HepG2 (cell line): ENCODE data around the gene WDR35. TPM values are rescaled to one million over a fixed set of nuclear protein-coding genes. Genes with fewer than 3 reads are reported as not detected.

ENCODE experiments used
- CEBPG ChIP-seq: IDR thresholded peaks from 2 replicates; pipeline ENCODE4 v1.6.1; 2016
- DMAP1 ChIP-seq: IDR thresholded peaks from 2 replicates; pipeline ENCODE4 v1.6.1; 2016
- FOXP1 ChIP-seq, 2 experiments: fragments of 450-650 bp in 1 of 2; IDR thresholded peaks; 2 replicates each; pipeline ENCODE4 v1.6.1; 2017 to 2018; ENCODE audit warnings: antibody characterized with exemption in 1 of 2
- MIER3 ChIP-seq: IDR thresholded peaks from 2 replicates; pipeline ENCODE4 v1.6.1; 2016; ENCODE audit warnings: missing compliant biosample characterization, borderline replicate concordance
- NR2F6 ChIP-seq, 2 experiments: IDR thresholded peaks; 2 replicates each; pipeline ENCODE4 v1.6.1; 2016; ENCODE audit warnings: antibody characterized with exemption in 1 of 2, mild to moderate bottlenecking in 1 of 2
- SALL2 ChIP-seq: sonication (generic); formaldehyde crosslinking; IDR thresholded peaks from 2 replicates; pipeline ENCODE4 v1.8.1; 2023; ENCODE audit warnings: mild to moderate bottlenecking, missing genetic modification reagents, inconsistent platforms
- SOX13 ChIP-seq, 3 experiments: fragments of 450-650 bp in 1 of 3; sonication (generic) in 1 of 3; formaldehyde crosslinking in 1 of 3; IDR thresholded peaks in 2 of 3; conservative IDR thresholded peaks in 1 of 3; 2 replicates each; pipeline versions ENCODE4 v1.5.0 to v1.6.1; 2016 to 2020; ENCODE audit warnings: antibody characterized with exemption in 1 of 3, mild to moderate bottlenecking in 1 of 3, missing compliant biosample characterization in 1 of 3, missing genetic modification reagents in 1 of 3, moderate library complexity in 1 of 3
- SRY ChIP-seq: sonication (generic); formaldehyde crosslinking; IDR thresholded peaks from 2 replicates; pipeline ENCODE4 v1.8.0; 2022; ENCODE audit warnings: mild to moderate bottlenecking, missing genetic modification reagents
- TCF7 ChIP-seq: sonication (generic); IDR thresholded peaks from 2 replicates; pipeline ENCODE4 v1.6.1; 2016; ENCODE audit warnings: antibody characterized with exemption, low read depth
- THAP11 ChIP-seq: IDR thresholded peaks from 2 replicates; pipeline ENCODE4 v1.6.1; 2016; ENCODE audit warnings: missing biosample characterization, missing genetic modification reagents
- ZBTB20 ChIP-seq: sonication (generic); formaldehyde crosslinking; IDR thresholded peaks from 2 replicates; pipeline ENCODE4 v1.8.1; 2023; ENCODE audit warnings: missing genetic modification reagents, low read depth, mild to moderate bottlenecking, borderline replicate concordance
- ZNF260 ChIP-seq: sonication (generic); formaldehyde crosslinking; IDR thresholded peaks from 2 replicates; pipeline ENCODE4 v1.4.0; 2020; ENCODE audit warnings: missing genetic modification reagents, low read depth, mild to moderate bottlenecking, borderline replicate concordance
- ZNF331 ChIP-seq: sonication (generic); formaldehyde crosslinking; IDR thresholded peaks from 2 replicates; pipeline ENCODE4 v1.4.0; 2020; ENCODE audit warnings: missing genetic modification reagents
- ZNF335 ChIP-seq: sonication (generic); formaldehyde crosslinking; IDR thresholded peaks from 2 replicates; pipeline ENCODE4 v1.4.0; 2020; ENCODE audit warnings: missing genetic modification reagents
- ZNF792 ChIP-seq: IDR thresholded peaks from 2 replicates; pipeline ENCODE4 v1.6.1; 2016
- ZSCAN30 ChIP-seq: sonication (generic); formaldehyde crosslinking; IDR thresholded peaks from 2 replicates; pipeline ENCODE4 v1.5.0; 2020; ENCODE audit warnings: mild to moderate bottlenecking, missing genetic modification reagents
- ZSCAN31 ChIP-seq: sonication (generic); formaldehyde crosslinking; IDR thresholded peaks from 2 replicates; pipeline ENCODE4 v1.5.0; 2020; ENCODE audit warnings: low read depth, mild to moderate bottlenecking, missing genetic modification reagents
- polyA plus RNA-seq, 8 experiments: library from polyadenylated mRNA; depleted of rRNA in 3 of 8; stranded (reverse) in 7 of 8; unstranded in 1 of 8; fragments of >200 nt; fragmentation: Illumina TruSeq in 4 of 8; extraction: Trizol in 4 of 8; gene quantifications; 2 replicates each; pipeline versions ENCODE4 v1.2.1 to v1.2.3, GENCODE V29; 2011 to 2016; ENCODE audit warnings: low read depth in 4 of 8, missing spikeins in 1 of 8, mixed read lengths in 1 of 8; ENCODE audit not compliant: insufficient read depth in 1 of 8
- total RNA-seq, 5 experiments: library from RNA; depleted of rRNA; stranded (reverse); fragments of >200 nt; fragmentation: Illumina TruSeq; extraction: Trizol; gene quantifications; 2 replicates each; pipeline ENCODE4 v1.2.3, GENCODE V29; 2016; ENCODE audit warnings: low read depth in 1 of 5
- TF ChIP-seq, protein P1 (sequence below): fragments of 450-650 bp; IDR thresholded peaks from 2 replicates; pipeline ENCODE4 v1.6.1; 2017; ENCODE audit warnings: mild to moderate bottlenecking
- TF ChIP-seq, protein P2 (sequence below): sonication (generic); formaldehyde crosslinking; conservative IDR thresholded peaks from 2 replicates; pipeline ENCODE4 v1.8.1; 2023; ENCODE audit warnings: missing genetic modification reagents
- TF ChIP-seq, protein P3 (sequence below): IDR thresholded peaks from 2 replicates; pipeline ENCODE4 v1.4.0; 2020; ENCODE audit warnings: mild to moderate bottlenecking, missing genetic modification reagents

The WDR35 gene
- total and polyA plus RNA-seq, 2 of the 13 experiments (the other 11 are each of a cell fraction or from before 2014, with no cell fraction given), result 11.1 to 19.6 TPM

DNA sequence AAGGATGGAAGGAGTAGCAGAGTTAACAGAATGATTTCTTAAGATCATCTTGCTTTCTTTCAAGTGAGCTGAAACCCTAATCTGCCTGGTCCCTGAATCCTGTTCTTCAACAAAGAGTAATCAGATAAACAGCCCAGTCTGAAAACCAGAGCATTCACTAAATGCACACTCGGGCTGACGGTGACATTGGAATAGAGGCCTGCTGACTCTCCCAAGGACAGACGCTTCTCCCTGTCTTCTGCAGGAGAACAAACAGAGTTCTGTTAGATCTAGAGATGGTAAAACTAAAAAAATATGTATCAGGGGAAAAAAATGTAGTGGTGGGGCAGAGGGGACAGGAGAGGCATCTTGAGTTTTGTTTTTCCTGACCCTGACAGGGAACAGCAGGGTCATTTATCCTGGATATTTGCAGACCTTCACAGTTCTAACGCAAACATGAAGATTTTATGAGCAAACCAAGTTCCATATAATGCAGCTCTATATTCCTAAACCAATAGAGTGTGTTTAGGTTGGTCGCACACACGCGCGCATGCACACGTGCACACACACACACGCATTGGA, 15.2 kb upstream of the WDR35 start (continued):
- TF ChIP-seq, protein P1, sequence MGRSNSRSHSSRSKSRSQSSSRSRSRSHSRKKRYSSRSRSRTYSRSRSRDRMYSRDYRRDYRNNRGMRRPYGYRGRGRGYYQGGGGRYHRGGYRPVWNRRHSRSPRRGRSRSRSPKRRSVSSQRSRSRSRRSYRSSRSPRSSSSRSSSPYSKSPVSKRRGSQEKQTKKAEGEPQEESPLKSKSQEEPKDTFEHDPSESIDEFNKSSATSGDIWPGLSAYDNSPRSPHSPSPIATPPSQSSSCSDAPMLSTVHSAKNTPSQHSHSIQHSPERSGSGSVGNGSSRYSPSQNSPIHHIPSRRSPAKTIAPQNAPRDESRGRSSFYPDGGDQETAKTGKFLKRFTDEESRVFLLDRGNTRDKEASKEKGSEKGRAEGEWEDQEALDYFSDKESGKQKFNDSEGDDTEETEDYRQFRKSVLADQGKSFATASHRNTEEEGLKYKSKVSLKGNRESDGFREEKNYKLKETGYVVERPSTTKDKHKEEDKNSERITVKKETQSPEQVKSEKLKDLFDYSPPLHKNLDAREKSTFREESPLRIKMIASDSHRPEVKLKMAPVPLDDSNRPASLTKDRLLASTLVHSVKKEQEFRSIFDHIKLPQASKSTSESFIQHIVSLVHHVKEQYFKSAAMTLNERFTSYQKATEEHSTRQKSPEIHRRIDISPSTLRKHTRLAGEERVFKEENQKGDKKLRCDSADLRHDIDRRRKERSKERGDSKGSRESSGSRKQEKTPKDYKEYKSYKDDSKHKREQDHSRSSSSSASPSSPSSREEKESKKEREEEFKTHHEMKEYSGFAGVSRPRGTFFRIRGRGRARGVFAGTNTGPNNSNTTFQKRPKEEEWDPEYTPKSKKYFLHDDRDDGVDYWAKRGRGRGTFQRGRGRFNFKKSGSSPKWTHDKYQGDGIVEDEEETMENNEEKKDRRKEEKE, result no peak
- TF ChIP-seq FOXP1 (IDR thresholded peaks at IDR 0.05) (no peak), FOXP1 (CRISPR knock-in tag; IDR thresholded peaks at IDR 0.05) (0 out of 2 replicates have a peak, but pooled peaks have one; percentile 5), SRY (CRISPR knock-in tag) (no peak), ZNF331 (CRISPR knock-in tag) (0 out of 2 replicates have a peak, but pooled peaks have one; percentile 47), ZSCAN30 (CRISPR knock-in tag) (peak; percentile 71; the same call in 1 of the 2 replicates), SOX13 (IDR thresholded peaks at IDR 0.05) (no peak), SOX13 (CRISPR knock-in tag; conservative IDR thresholded peaks at IDR 0.05 in 1 of 2, IDR thresholded peaks at IDR 0.05 in 1 of 2) (peak in 1 of 2 experiments; percentile 66; a peak in 2 of 4 replicates), ZNF335 (peak; percentile 39; the same call in 1 of the 2 replicates), ZNF260 (CRISPR knock-in tag) (no peak), DMAP1 (no peak), TCF7 (peak; percentile 48), NR2F6 (IDR thresholded peaks at IDR 0.05) (peak; percentile 39; the same call in 1 of the 2 replicates), NR2F6 (CRISPR knock-in tag; IDR thresholded peaks at IDR 0.05) (0 out of 2 replicates have a peak, but pooled peaks have one; percentile 55), ZBTB20 (CRISPR knock-in tag) (peak; percentile 32), ZNF792 (CRISPR knock-in tag) (peak; percentile 24; the same call in 1 of the 2 replicates), MIER3 (CRISPR knock-in tag) (peak; percentile 34; the same call in 1 of the 2 replicates), ZSCAN31 (no peak), SALL2 (CRISPR knock-in tag) (0 out of 2 replicates have a peak, but pooled peaks have one; percentile 24), CEBPG (0 out of 2 replicates have a peak, but pooled peaks have one; percentile 2), THAP11 (CRISPR knock-in tag) (0 out of 2 replicates have a peak, but pooled peaks have one; percentile 12)
- TF ChIP-seq, protein P2, sequence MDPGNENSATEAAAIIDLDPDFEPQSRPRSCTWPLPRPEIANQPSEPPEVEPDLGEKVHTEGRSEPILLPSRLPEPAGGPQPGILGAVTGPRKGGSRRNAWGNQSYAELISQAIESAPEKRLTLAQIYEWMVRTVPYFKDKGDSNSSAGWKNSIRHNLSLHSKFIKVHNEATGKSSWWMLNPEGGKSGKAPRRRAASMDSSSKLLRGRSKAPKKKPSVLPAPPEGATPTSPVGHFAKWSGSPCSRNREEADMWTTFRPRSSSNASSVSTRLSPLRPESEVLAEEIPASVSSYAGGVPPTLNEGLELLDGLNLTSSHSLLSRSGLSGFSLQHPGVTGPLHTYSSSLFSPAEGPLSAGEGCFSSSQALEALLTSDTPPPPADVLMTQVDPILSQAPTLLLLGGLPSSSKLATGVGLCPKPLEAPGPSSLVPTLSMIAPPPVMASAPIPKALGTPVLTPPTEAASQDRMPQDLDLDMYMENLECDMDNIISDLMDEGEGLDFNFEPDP, result 0 out of 2 replicates have a peak, but pooled peaks have one; percentile 35
- TF ChIP-seq, protein P3, sequence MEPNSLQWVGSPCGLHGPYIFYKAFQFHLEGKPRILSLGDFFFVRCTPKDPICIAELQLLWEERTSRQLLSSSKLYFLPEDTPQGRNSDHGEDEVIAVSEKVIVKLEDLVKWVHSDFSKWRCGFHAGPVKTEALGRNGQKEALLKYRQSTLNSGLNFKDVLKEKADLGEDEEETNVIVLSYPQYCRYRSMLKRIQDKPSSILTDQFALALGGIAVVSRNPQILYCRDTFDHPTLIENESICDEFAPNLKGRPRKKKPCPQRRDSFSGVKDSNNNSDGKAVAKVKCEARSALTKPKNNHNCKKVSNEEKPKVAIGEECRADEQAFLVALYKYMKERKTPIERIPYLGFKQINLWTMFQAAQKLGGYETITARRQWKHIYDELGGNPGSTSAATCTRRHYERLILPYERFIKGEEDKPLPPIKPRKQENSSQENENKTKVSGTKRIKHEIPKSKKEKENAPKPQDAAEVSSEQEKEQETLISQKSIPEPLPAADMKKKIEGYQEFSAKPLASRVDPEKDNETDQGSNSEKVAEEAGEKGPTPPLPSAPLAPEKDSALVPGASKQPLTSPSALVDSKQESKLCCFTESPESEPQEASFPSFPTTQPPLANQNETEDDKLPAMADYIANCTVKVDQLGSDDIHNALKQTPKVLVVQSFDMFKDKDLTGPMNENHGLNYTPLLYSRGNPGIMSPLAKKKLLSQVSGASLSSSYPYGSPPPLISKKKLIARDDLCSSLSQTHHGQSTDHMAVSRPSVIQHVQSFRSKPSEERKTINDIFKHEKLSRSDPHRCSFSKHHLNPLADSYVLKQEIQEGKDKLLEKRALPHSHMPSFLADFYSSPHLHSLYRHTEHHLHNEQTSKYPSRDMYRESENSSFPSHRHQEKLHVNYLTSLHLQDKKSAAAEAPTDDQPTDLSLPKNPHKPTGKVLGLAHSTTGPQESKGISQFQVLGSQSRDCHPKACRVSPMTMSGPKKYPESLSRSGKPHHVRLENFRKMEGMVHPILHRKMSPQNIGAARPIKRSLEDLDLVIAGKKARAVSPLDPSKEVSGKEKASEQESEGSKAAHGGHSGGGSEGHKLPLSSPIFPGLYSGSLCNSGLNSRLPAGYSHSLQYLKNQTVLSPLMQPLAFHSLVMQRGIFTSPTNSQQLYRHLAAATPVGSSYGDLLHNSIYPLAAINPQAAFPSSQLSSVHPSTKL (CRISPR knock-in tag), result peak; percentile 91
